Measurements from ENCODE around the gene PKIG.

DNA sequence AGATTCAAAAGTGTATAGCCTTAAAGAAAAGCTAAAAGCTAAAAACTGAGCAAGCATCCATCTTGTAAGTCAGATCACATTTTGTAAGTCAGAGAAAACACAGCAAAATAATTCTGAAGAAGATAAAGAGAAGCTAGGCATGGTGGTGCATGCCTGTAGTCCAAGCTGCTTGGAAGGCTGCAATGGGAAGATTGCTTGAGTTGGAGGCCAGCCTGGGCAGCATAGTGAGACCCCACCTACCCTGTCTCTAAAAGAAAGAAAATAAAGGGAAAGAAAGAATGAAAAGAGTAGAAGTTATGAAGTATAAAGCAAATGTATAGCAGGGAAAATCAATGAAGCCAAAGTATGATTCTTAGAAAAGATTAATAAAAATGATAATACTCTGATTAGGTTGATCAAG lies 20.5 kb upstream of the PKIG start:
- TF ChIP-seq, protein P1, sequence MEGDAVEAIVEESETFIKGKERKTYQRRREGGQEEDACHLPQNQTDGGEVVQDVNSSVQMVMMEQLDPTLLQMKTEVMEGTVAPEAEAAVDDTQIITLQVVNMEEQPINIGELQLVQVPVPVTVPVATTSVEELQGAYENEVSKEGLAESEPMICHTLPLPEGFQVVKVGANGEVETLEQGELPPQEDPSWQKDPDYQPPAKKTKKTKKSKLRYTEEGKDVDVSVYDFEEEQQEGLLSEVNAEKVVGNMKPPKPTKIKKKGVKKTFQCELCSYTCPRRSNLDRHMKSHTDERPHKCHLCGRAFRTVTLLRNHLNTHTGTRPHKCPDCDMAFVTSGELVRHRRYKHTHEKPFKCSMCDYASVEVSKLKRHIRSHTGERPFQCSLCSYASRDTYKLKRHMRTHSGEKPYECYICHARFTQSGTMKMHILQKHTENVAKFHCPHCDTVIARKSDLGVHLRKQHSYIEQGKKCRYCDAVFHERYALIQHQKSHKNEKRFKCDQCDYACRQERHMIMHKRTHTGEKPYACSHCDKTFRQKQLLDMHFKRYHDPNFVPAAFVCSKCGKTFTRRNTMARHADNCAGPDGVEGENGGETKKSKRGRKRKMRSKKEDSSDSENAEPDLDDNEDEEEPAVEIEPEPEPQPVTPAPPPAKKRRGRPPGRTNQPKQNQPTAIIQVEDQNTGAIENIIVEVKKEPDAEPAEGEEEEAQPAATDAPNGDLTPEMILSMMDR (conservative IDR thresholded peaks at IDR 0.05; ENCODE audit: low read length), result no peak
- TF ChIP-seq EZH2phosphoT487 (IDR thresholded peaks at IDR 0.05; ENCODE audit: borderline replicate concordance), result no peak

All from Loucy (cell line).